SKM-1 treated with dmso at 0.1 percent for 144 hours (cell line): ENCODE data around the gene HOXC10.

Experiments used
- DNase-seq: peaks from one replicate; lab custom pipeline; 2025; ENCODE audit not compliant: unreplicated experiment; lab: John Stamatoyannopoulos, UW

The HOXC10 gene

GRCh38 chr12:53950789-53951576 is 34.0 kb upstream of the HOXC10 start:
- no peak for DNase-seq

- no peak for DNase-seq
Observed at GRCh38 chr12:53951577-53952334, 33.2 kb upstream of the HOXC10 start.

- no peak for DNase-seq
Observed at GRCh38 chr12:53952335-53952694, 32.6 kb upstream of the HOXC10 start.

GRCh38 chr12:53952871-53953734 is 31.8 kb upstream of the HOXC10 start:
- DNase-seq: no peak

- DNase-seq: no peak
Observed at GRCh38 chr12:53953831-53954693, 30.9 kb upstream of the HOXC10 start.

- DNase-seq: no peak
Observed at GRCh38 chr12:53954694-53955035, 30.3 kb upstream of the HOXC10 start, which contains the start of gene HOXC12. Gene HOXC12 (plus strand): TSS chr12:53954903. CDS start chr12:53954930, 27 bp downstream.

GRCh38 chr12:53955036-53955775 is 29.7 kb upstream of the HOXC10 start:
- no peak for DNase-seq

- no peak for DNase-seq
Observed at GRCh38 chr12:53955776-53956250, 29.1 kb upstream of the HOXC10 start.

- no peak for DNase-seq
Observed at GRCh38 chr12:53956251-53956887, 28.6 kb upstream of the HOXC10 start.

- no peak for DNase-seq
Observed at GRCh38 chr12:53956914-53957536, 27.9 kb upstream of the HOXC10 start.

- no peak for DNase-seq
Observed at GRCh38 chr12:53958128-53958527, 26.8 kb upstream of the HOXC10 start.

GRCh38 chr12:53959314-53959713 is 25.6 kb upstream of the HOXC10 start:
- no peak for DNase-seq

GRCh38 chr12:53960187-53961024 is 24.5 kb upstream of the HOXC10 start:
- DNase-seq: no peak

GRCh38 chr12:53961025-53961761 is 23.8 kb upstream of the HOXC10 start:
- DNase-seq: no peak

GRCh38 chr12:53963005-53963404 is 21.9 kb upstream of the HOXC10 start:
- DNase-seq: no peak

- DNase-seq: no peak
Observed at GRCh38 chr12:53963434-53964314, 21.3 kb upstream of the HOXC10 start.
